DND-41 (cell line): ENCODE measurements around the gene STX1A.

Source experiments
- ATAC-seq: fragments of 200-7000 bp; cut with Tn5 transposase; 3 replicates; pipeline ENCODE4 v1.9.1; 2021; ENCODE audit warnings: low read depth; ENCODE audit not compliant: insufficient read depth
- DNase-seq: peaks from one replicate; pipeline ENCODE4 v3.0.0-alpha.2; 2020
- H2AFZ ChIP-seq: 2 replicates; pipeline ENCODE4 v1.6.0; 2012; ENCODE audit warnings: low read depth, low read length
- H3K27ac ChIP-seq: 2 replicates; pipeline ENCODE4 v1.5.1; 2012; ENCODE audit warnings: low read length, inconsistent platforms
- H3K27me3 ChIP-seq: fragments of 200-600 bp; sonication (generic); 2 replicates; pipeline ENCODE4 v1.6.0; 2012; ENCODE audit warnings: low read length, mild to moderate bottlenecking, inconsistent platforms; ENCODE audit not compliant: insufficient read depth, poor library complexity
- H3K36me3 ChIP-seq: 2 replicates; pipeline ENCODE4 v1.5.1; 2012; ENCODE audit warnings: low read length, inconsistent platforms; ENCODE audit not compliant: insufficient read depth
- H3K4me1 ChIP-seq: 2 replicates; pipeline ENCODE4 v1.5.1; 2012; ENCODE audit warnings: mild to moderate bottlenecking, low read length; ENCODE audit not compliant: insufficient read depth
- H3K4me2 ChIP-seq: 2 replicates; pipeline ENCODE4 v1.6.0; 2012; ENCODE audit warnings: mild to moderate bottlenecking, moderate library complexity, low read length, inconsistent platforms; ENCODE audit not compliant: insufficient read depth
- H3K4me3 ChIP-seq, 2 experiments: fragments of 200-600 bp in 1 of 2; shearing (Covaris generic) in 1 of 2; 2 replicates each; pipeline ENCODE4 v1.5.1; 2012 to 2016; ENCODE audit warnings: inconsistent platforms in 2 of 2, low read length in 2 of 2, mild to moderate bottlenecking in 2 of 2, low read depth in 1 of 2, moderate library complexity in 1 of 2
- H3K79me2 ChIP-seq: 2 replicates; pipeline ENCODE4 v1.6.0; 2012; ENCODE audit warnings: low read length, inconsistent platforms; ENCODE audit not compliant: insufficient read depth
- H3K9ac ChIP-seq: 2 replicates; pipeline ENCODE4 v1.6.0; 2012; ENCODE audit warnings: low read depth, mild to moderate bottlenecking, inconsistent platforms, low read length, moderate library complexity
- H3K9me3 ChIP-seq: 2 replicates; pipeline ENCODE4 v1.5.1; 2012; ENCODE audit warnings: low read length, moderate library complexity, mild to moderate bottlenecking, inconsistent platforms; ENCODE audit not compliant: insufficient read depth, severe bottlenecking
- H4K20me1 ChIP-seq: 2 replicates; pipeline ENCODE4 v1.6.0; 2012; ENCODE audit warnings: low read length; ENCODE audit not compliant: insufficient read depth
- CTCF ChIP-seq: IDR thresholded peaks from 2 replicates; pipeline ENCODE4 v1.5.1; 2012; ENCODE audit warnings: borderline replicate concordance, low read length, moderate library complexity, mild to moderate bottlenecking; ENCODE audit not compliant: poor library complexity, severe bottlenecking; ENCODE audit errors: extremely low read depth
- EZH2 ChIP-seq: IDR thresholded peaks from 3 replicates; pipeline ENCODE4 v1.6.1; 2012; ENCODE audit warnings: borderline replicate concordance, low read depth, mild to moderate bottlenecking, moderate library complexity, low read length, inconsistent platforms; ENCODE audit not compliant: severe bottlenecking

STX1A gene

GRCh38 chr7:73702665-73703064, 16.8 kb downstream of the STX1A start:
- Histone ChIP-seq H4K20me1 (peaks cover 19% of the 10 kb centered on the region), H3K4me2 (no peak overlapping the region), H3K4me3 (no peak overlapping the region), H3K27ac (no peak overlapping the region), H3K79me2 (no peaks in the 10 kb centered on the region), H2AFZ (no peak overlapping the region), H3K4me1 (peaks cover 16% of the 10 kb centered on the region), H3K36me3 (peaks cover 21% of the 10 kb centered on the region), H3K9me3 (no peaks in the 10 kb centered on the region), H3K27me3 (no peaks in the 10 kb centered on the region), H3K9ac (no peak overlapping the region)
- TF ChIP-seq EZH2, result no peak
- no peak for TF ChIP-seq CTCF
- no peak for DNase-seq
- ATAC-seq, result no peak

- H3K79me2 ChIP-seq, result no peaks in the 10 kb centered on the region
- H3K4me3 ChIP-seq, result no peak overlapping the region
- no peak overlapping the region for H3K9ac ChIP-seq
- TF ChIP-seq EZH2 (no peak), CTCF (no peak)
- no peak overlapping the region for H3K4me2 ChIP-seq
- H3K4me1 ChIP-seq, result peaks cover 12% of the 10 kb centered on the region
- ATAC-seq (no peak), DNase-seq (no peak)
- H3K9me3 ChIP-seq, result no peaks in the 10 kb centered on the region
- no peak overlapping the region for H2AFZ ChIP-seq
- no peak overlapping the region for H3K27ac ChIP-seq
- H3K36me3 ChIP-seq, result peaks cover 26% of the 10 kb centered on the region
- no peaks in the 10 kb centered on the region for H3K27me3 ChIP-seq
- peaks cover 19% of the 10 kb centered on the region for H4K20me1 ChIP-seq
Observed at GRCh38 chr7:73702226-73702625, 17.2 kb downstream of the STX1A start.

- DNase-seq (peak; percentile 42), ATAC-seq (peak; percentile 43; the same call in 1 of the 3 replicates)
- Histone ChIP-seq H2AFZ (no peak overlapping the region), H3K4me1 (peaks cover 6% of the 10 kb centered on the region), H3K4me2 (no peak overlapping the region), H3K9ac (no peak overlapping the region), H3K9me3 (no peaks in the 10 kb centered on the region), H4K20me1 (peaks cover 19% of the 10 kb centered on the region), H3K36me3 (peaks cover 33% of the 10 kb centered on the region), H3K4me3 (no peak overlapping the region), H3K27ac (no peak overlapping the region), H3K27me3 (no peaks in the 10 kb centered on the region), H3K79me2 (no peaks in the 10 kb centered on the region)
- TF ChIP-seq EZH2 (no peak), CTCF (peak; percentile 68)
Observed at GRCh38 chr7:73701357-73701995, 18.0 kb downstream of the STX1A start.
